Heart left ventricle (tissue), 13 donors: ENCODE data around the gene SEPTIN7.

Source experiments
- CTCF ChIP-seq, 12 donors: fragments of 200-600 bp; sonication (generic) in 4 of 12; IDR thresholded peaks; one replicate each; pipeline versions ENCODE4 v1.5.0 to v1.8.0; 2018 to 2022; ENCODE audit warnings: antibody characterized with exemption in 12 of 12, mild to moderate bottlenecking in 5 of 12
- POLR2A ChIP-seq, 2 donors: fragments of 450-650 bp; IDR thresholded peaks; one replicate each; pipeline ENCODE4 v1.6.1; 2017; ENCODE audit warnings: antibody characterized with exemption in 2 of 2, mild to moderate bottlenecking in 2 of 2, moderate library complexity in 2 of 2
- donor health status: ischemic (EF 13 %, LVEDD 7.1; RV severe dilation, severe dysfunction).
- donor health status: DM: no; HTN: yes; CAD: no.
- donor health status: DM: no; HTN: no; CAD: no.
- donor health status: ischemic (EF 25% LVEDD 6.9; RV normal size, moderate dysfunction).
- donor health status: ischemic (EF 25% LVEDD 5.7; RV mildly dilated, moderate dysfunction).
- donor health status: ischemic (EF 35%, LVEDD 5.7; RV mildly dilated, moderate dysfunction).
- donor health status: nonischemic (EF 11% LVEDD 7.7; RV severe dilation, severe dysfunction).
- donor health status: DM: yes; HTN: yes; CAD: no.
- donor health status: PGD.
- donor health status: ischemic (EF 29% LVEDD 5.4; RV normal size, mild dysfunction).
- donor health status: nonischemic (EF 23%, LVEDD 6.1; RV moderate dilation, normal function).

GRCh38 chr7:35802102-35802466 lies 1.2 kb downstream of the SEPTIN7 start:
- TF ChIP-seq CTCF (IDR thresholded peaks at IDR 0.05) (no peak), POLR2A (IDR thresholded peaks at IDR 0.05) (no peak)
